ENCODE measurements around the gene MT1F.
"Not testable (repeated sequence)": the region's sequence is repeated elsewhere in the genome, so short reads cannot be mapped to it uniquely, and the experiment has no call there.

The MT1F gene

GRCh38 chr16:56641166-56641565 is 16.6 kb upstream of the MT1F start:
- no peak overlapping the region for H3K27ac ChIP-seq
- no peak for DNase-seq (ENCODE audit: low read depth, low spot score)

GRCh38 chr16:56643080-56643778 is 14.5 kb upstream of the MT1F start:
- DNase-seq (ENCODE audit: low read depth, low spot score) = no peak
- no peak overlapping the region for H3K27ac ChIP-seq

GRCh38 chr16:56643833-56644232 is 13.9 kb upstream of the MT1F start:
- H3K27ac ChIP-seq = no peak overlapping the region
- no peak for DNase-seq (ENCODE audit: low read depth, low spot score)

- H3K27ac ChIP-seq = no peak overlapping the region
- DNase-seq (ENCODE audit: low read depth, low spot score) = no peak
Measured at GRCh38 chr16:56645311-56645710, 12.4 kb upstream of the MT1F start.

DNA sequence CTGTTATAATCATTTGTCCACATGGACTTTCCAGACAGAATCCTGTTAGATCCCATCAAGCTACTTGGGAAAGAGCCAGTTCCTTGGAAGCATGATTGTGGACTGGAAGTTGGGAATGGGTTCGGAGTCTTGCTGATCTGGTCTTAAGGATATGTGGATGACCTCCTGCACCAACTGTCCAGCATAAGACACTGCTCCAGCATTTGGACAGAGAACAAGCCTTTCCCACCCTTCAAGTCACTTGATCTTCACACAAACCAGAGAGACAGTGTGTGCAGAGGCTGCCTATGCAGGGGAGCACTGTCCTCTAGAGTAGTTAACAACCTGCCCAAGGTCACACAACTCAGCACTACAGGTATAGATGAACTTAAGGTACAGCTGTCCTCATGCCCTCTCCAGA is 11.9 kb upstream of the MT1F start:
- no peak for DNase-seq (ENCODE audit: low read depth, low spot score)
- H3K27ac ChIP-seq = no peak overlapping the region

GRCh38 chr16:56647641-56648431 is 9.9 kb upstream of the MT1F start:
- H3K27ac ChIP-seq = no peak overlapping the region
- no peak for DNase-seq (ENCODE audit: low read depth, low spot score)

GRCh38 chr16:56649271-56649670 is 8.5 kb upstream of the MT1F start:
- H3K27ac ChIP-seq = no peak overlapping the region
- no peak for DNase-seq (ENCODE audit: low read depth, low spot score)

DNA sequence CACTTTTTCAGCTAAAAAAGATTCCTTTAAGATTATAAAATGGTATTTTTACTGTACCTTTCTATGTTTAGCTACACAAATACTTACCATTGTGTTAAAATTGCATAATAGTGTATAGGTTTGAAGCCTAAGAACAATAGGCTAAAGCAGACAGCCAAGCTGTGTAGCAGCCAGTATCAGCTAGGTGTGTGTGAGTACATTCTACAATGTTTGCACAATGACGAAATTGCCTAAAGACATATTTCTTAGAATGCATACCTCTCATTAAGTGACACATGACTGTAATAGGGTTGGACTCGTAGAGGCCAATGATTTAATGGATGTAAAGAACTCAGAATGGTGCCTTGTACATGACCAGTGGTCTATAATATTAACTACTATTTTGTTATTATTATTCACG is 7.9 kb upstream of the MT1F start:
- no peak overlapping the region for H3K27ac ChIP-seq
- DNase-seq (ENCODE audit: low read depth, low spot score) = peak; percentile 88

GRCh38 chr16:56651586-56651985 is 6.2 kb upstream of the MT1F start, which contains the start of gene MT1B:
Gene MT1B (plus strand): TSS chr16:56651886. CDS start chr16:56651954, 68 bp downstream.
- no peak within 1 kb of the TSS for H3K27ac ChIP-seq
- no peak for DNase-seq (ENCODE audit: low read depth, low spot score)

- no peak overlapping the region for H3K27ac ChIP-seq
- no peak for DNase-seq (ENCODE audit: low read depth, low spot score)
Measured at GRCh38 chr16:56652600-56652999, 5.2 kb upstream of the MT1F start.

GRCh38 chr16:56653218-56653617 is 4.5 kb upstream of the MT1F start:
- no peak overlapping the region for H3K27ac ChIP-seq
- no peak for DNase-seq (ENCODE audit: low read depth, low spot score)

DNA sequence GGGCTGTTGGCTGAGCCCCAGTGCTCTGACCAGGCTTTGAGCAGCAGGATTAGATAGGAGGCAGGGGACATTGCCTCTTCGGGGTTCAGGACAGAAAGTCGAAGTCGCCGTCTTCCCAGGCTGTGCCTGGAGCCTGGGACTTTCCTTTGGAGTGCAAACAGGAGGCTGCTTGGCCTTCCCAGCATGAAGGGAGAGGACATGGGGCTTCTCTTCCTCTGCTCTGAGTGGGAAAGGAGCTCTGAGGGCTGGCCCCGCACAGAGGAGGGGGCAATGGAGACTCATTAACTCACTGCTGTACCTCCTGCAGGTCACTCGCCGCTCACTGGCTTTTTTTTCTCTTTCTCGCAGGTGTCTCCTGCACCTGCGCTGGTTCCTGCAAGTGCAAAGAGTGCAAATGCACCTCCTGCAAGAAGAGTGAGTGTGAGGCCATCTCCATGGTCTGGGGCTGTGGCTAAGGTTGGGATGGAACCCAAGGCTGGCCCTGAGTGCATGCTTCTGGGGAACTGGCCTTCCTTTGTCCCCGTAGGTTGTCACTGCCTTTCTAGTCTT is 642 bp downstream of the MT1F start:
- no peak overlapping the region for H3K27ac ChIP-seq

GRCh38 chr16:56662357-56663354 is 4.9 kb downstream of the MT1F start:
- DNase-seq (ENCODE audit: low read depth, low spot score) = no peak
- H3K27ac ChIP-seq = no peak overlapping the region

More for the DNA sequence above, 642 bp downstream of the MT1F start:
- no peak for DNase-seq (ENCODE audit: low read depth, low spot score)

GRCh38 chr16:56664506-56664905 is 6.7 kb downstream of the MT1F start:
- no peak overlapping the region for H3K27ac ChIP-seq
- no peak for DNase-seq (ENCODE audit: low read depth, low spot score)

DNA sequence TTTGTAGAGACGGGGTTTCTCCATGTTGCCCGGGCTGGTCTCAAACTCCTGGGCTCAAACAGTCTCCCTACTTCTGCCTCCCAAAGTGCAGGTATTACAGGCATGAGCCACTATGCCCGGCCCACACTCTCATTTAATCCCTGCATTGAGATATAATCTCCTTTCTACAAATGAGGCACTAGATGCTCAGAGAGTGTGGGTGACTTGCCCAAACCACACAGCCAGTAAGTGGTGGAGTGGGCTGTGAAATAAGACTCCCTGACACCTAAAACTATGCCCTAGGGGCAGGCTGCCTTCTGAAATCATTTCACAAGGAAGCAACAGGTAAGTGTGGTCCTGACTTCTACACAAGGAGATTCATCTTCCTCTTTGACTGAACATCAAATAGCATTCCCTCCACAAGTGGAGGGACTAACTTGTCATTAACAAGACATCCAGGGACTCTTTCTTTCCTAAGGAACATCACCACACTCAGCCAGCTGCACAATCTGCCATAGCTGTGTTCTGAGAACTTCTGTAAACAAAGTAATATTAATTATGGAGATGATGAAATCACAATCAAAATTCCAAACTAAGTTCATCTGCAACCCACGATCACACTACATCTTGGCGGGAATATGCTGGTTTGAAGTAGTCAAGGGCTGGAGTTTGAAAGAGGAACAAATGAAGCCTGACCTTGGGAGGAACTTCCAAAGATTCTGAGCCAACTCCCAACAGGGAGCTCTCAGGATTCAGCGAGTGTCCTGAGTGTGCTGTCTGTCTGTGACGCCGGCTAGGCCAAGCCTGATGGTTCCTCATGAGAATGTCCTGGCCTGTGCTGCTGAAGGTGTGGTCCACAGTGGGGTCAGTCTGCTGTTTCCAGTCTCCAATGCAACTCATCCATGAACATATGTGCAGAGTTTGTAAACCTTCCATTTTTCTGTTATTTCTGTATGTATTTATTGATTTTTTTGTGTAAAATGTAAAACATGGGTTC is 7.8 kb downstream of the MT1F start:
- not testable (repeated sequence) for H3K27ac ChIP-seq; DNase-seq (ENCODE audit: low read depth, low spot score)

DNA sequence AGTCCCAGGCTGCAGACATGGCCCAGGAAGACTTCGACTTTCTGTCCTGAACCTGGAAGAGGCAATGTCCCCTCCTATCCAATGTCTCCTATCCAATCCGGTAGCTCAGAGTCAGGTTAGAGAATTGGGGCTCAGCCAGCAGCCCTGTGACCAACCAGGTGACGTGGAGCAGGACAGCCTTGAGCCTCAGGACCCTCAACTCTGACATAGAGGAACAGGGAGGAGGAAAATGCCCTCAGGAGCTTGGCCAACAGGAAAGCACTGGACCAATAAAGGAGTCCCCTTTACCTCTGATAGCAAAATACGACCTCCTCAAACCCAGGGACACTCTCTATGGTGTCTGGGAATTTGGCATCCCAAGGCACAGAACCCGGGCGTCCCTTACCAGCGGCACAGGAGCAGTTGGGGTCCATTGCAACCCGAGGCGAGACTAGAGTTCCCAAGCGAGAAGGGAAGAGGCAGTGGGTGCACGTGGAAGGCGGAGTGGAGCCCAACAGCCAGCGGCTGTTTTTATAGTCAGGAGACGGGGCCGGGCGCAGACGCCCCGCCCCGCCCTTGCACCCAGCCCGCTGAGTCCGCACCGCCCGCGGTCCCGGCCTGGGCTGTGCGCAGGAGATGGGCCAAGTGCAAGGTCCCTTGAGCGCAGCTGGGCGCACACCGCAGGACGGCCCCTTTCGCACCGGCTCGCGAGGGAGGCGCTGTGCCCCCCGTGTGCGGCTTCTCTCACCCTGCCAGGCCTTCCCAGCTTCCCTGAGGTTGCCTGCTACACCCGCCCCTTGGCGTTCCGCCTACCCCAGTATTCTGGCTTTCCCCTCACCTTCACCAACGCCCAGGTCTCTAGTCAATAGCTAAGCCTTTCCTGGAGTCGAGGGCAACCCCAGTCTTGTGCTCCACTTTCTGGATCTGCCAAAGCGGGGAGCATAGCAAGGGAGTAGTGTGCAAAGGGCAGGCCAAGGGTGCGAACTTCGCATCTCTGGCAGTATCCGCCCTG is 10.1 kb downstream of the MT1F start, which contains the start of gene MT1G:
MT1G (minus strand) TSS at position 485 of the 991 bp plus-strand sequence; CDS start at position 413, 72 bp downstream.
- no peak within 1 kb of the TSS for H3K27ac ChIP-seq
- DNase-seq (ENCODE audit: low read depth, low spot score) = no peak

DNA sequence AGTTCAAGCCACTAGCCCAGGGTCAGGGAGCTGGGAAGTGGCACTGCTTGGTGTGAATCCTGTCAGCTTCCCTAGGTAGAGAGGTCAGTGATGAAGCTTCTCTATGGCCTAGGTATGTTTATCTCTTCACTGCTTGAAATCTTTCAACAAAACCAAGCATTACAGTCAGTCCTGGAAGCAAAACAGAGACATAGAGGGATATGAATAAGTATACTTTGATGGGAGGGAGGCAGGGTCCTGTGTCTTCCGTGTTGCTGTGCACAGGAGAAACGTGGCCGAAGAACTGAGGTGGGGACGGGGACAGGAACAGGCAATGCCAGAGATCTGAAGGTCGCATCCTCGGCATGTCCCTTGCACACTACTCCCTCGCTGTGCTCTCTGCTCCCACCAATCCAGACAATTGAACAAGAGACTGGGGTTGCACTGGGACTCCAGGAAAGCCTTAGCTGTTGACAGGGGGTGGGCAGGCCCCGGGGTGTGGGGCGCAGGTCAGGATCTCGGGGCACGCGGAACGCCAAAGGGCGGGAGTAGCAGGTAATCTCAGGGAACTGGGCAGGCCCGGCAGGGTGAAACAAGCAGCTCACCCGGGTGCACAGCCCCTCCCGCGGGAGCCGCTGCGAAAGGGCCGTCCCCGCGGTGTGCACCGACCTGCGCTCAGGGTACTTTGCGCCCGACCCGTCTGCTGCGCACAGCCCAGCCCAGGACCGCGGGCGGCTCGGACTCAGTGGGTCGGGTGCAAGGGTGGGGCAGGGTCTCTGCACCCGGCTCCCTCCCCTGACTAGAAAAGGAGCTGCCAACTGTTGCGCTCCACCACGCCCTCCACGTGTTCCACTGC is 11.5 kb downstream of the MT1F start, which contains the start of gene MT1H:
MT1H (plus strand) TSS at position 810 of the 835 bp plus-strand sequence. CDS start 71 bp downstream, outside the sequence.
- no peak for DNase-seq (ENCODE audit: low read depth, low spot score)
- H3K27ac ChIP-seq = no peak within 1 kb of the TSS

Measured in epithelial cell of prostate (primary cell).